ENCODE data around the gene ARHGEF28.

ARHGEF28 gene

DNA sequence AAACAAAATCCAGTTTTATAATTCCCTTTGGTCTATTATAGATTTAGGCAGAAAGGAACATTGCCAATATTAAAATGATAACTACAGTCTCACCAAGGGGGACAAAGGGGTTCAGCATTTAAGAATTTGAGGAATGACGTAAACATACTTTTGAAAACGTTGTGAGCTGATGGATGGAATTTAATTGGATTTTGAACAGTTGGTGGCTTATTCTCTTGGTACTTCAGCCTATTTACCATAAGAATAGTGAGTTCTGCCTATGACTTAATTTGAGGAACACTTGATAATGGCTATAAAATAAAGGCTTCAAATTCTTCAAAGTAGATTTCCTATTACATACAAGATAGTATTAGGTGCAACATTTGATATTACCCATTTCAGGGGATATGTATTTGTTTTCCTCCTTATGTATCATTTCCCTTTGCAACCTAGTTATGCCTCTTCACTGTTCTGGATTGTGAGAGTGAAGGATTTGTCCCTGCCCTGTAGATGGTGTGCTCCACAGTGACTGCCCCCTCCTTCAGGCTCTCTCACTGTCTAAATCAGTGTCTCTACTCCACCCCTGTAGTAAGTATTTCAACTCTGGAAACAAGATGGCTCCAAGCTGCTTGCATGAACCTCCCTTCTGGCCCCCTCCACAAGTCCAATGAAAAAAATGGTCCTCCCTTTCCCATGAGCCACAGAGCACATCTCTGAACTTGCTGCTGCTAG, 225.6 kb downstream of the ARHGEF28 start:
- TF ChIP-seq CTCF (IDR thresholded peaks at IDR 0.05), result no peak
- H3K36me3 ChIP-seq, result no peaks in the 10 kb centered on the region
- H3K27ac ChIP-seq, result no peak overlapping the region
- no peaks in the 10 kb centered on the region for H3K27me3 ChIP-seq
- H3K4me1 ChIP-seq (ENCODE audit: control insufficient read depth in 1 of 2, insufficient read depth in 1 of 2, low read depth in 1 of 2, low read length in 1 of 2), result no peaks in the 10 kb centered on the region
- no peak overlapping the region for H3K4me3 ChIP-seq (ENCODE audit: low read depth in 1 of 2, low read length in 1 of 2)
- H3K9me3 ChIP-seq, result no peaks in the 10 kb centered on the region

DNA sequence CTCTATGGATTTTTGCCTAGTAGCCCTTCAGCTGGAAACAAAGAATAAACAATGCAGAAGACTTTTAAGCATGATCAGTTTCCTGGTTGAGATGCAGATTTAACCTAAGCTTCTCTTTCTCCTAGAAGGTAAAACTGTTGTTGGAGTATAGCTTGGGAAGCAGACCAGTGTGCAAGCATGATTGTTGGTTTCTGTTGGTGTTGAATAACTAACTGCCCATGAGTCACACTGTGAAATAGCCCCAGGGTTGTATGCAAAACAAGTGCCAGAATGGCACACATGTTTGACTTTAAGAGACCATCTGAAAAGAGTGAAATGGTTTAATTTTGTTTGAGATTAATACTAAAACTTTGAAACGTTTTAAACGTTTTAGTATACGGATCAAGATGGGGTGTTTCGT, 227.1 kb downstream of the ARHGEF28 start:
- Histone ChIP-seq H3K4me1 (ENCODE audit: control insufficient read depth in 1 of 2, insufficient read depth in 1 of 2, low read depth in 1 of 2, low read length in 1 of 2) (no peaks in the 10 kb centered on the region), H3K4me3 (ENCODE audit: low read depth in 1 of 2, low read length in 1 of 2) (no peak overlapping the region), H3K27me3 (no peaks in the 10 kb centered on the region), H3K9me3 (no peaks in the 10 kb centered on the region), H3K36me3 (no peaks in the 10 kb centered on the region), H3K27ac (no peak overlapping the region)
- no peak for TF ChIP-seq CTCF (IDR thresholded peaks at IDR 0.05)

GRCh38 chr5:73856997-73857396, 231.0 kb downstream of the ARHGEF28 start:
- Histone ChIP-seq H3K4me3 (ENCODE audit: low read depth in 1 of 2, low read length in 1 of 2) (no peak overlapping the region), H3K4me1 (ENCODE audit: control insufficient read depth in 1 of 2, insufficient read depth in 1 of 2, low read depth in 1 of 2, low read length in 1 of 2) (no peaks in the 10 kb centered on the region), H3K9me3 (no peaks in the 10 kb centered on the region), H3K36me3 (no peaks in the 10 kb centered on the region), H3K27ac (no peak overlapping the region), H3K27me3 (no peaks in the 10 kb centered on the region)
- TF ChIP-seq CTCF (IDR thresholded peaks at IDR 0.05), result no peak

DNA sequence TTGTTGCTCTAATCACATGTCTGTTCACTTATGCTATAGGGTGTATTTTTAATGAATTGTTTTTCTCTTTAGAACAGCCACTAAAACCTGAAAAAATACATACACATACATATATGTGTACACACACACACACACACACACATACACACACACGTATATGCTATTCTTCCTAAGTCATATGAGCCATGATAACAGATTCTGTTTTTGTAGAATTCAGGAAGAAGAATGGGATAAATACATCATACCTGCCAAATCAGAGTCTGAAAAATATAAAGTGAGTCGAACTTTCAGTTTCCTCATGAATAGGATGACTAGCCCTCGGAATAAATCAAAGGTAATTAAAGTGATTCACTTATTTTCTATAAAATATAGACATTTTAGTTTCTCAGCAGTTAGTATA, 231.4 kb downstream of the ARHGEF28 start:
- no peaks in the 10 kb centered on the region for H3K36me3 ChIP-seq
- no peaks in the 10 kb centered on the region for H3K9me3 ChIP-seq
- H3K4me3 ChIP-seq (ENCODE audit: low read depth in 1 of 2, low read length in 1 of 2), result no peak overlapping the region
- no peaks in the 10 kb centered on the region for H3K27me3 ChIP-seq
- no peak for TF ChIP-seq CTCF (IDR thresholded peaks at IDR 0.05)
- H3K27ac ChIP-seq, result no peak overlapping the region
- H3K4me1 ChIP-seq (ENCODE audit: control insufficient read depth in 1 of 2, insufficient read depth in 1 of 2, low read depth in 1 of 2, low read length in 1 of 2), result no peaks in the 10 kb centered on the region

GRCh38 chr5:73858054-73858453, 232.1 kb downstream of the ARHGEF28 start:
- H3K4me1 ChIP-seq (ENCODE audit: control insufficient read depth in 1 of 2, insufficient read depth in 1 of 2, low read depth in 1 of 2, low read length in 1 of 2), result no peaks in the 10 kb centered on the region
- no peaks in the 10 kb centered on the region for H3K9me3 ChIP-seq
- no peak for TF ChIP-seq CTCF (IDR thresholded peaks at IDR 0.05)

More at GRCh38 chr5:73858054-73858453, 232.1 kb downstream of the ARHGEF28 start:
- Histone ChIP-seq H3K36me3 (no peaks in the 10 kb centered on the region), H3K27ac (no peak overlapping the region), H3K27me3 (no peaks in the 10 kb centered on the region), H3K4me3 (ENCODE audit: low read depth in 1 of 2, low read length in 1 of 2) (no peak overlapping the region)
